Stimulated activated CD8-positive, alpha-beta memory T cell treated with anti-CD3 and anti-CD28 coated beads, Interleukin-4, amount 100 ng/mL, for 4 hours (primary cell): ENCODE data around the gene DDRGK1.
"Not testable (repeated sequence)": the region's sequence is repeated elsewhere in the genome, so short reads cannot be mapped to it uniquely, and the experiment has no call there.

Experiments used
- DNase-seq, 2 donors: peaks; one replicate each; pipeline ENCODE4 v3.0.0-alpha.2; 2020; ENCODE audit warnings: low read depth in 2 of 2, low spot score in 1 of 2

DDRGK1 gene

GRCh38 chr20:3218307-3218988, 14.0 kb upstream of the DDRGK1 start:
- DNase-seq, result peak; percentile 32 to 43

GRCh38 chr20:3215359-3215917, 11.0 kb upstream of the DDRGK1 start:
- not testable (repeated sequence) for DNase-seq

GRCh38 chr20:3213226-3213625, 8.7 kb upstream of the DDRGK1 start:
- DNase-seq, result no peak

- DNase-seq, result no peak
Observed at GRCh38 chr20:3210346-3210745, 5.9 kb upstream of the DDRGK1 start.

GRCh38 chr20:3209946-3210317, 5.5 kb upstream of the DDRGK1 start:
- DNase-seq, result no peak

- peak; percentile 15 to 35 for DNase-seq
Observed at GRCh38 chr20:3209257-3209945, 4.9 kb upstream of the DDRGK1 start, which contains the start of gene ITPA. ITPA (plus strand) TSS chr20:3209498; CDS start chr20:3209552, 54 bp downstream.

- DNase-seq, result no peak
Observed at GRCh38 chr20:3208786-3209256, 4.3 kb upstream of the DDRGK1 start.

GRCh38 chr20:3203315-3204123, 963 bp downstream of the DDRGK1 start:
- no peak for DNase-seq

GRCh38 chr20:3202965-3203314, 1.5 kb downstream of the DDRGK1 start:
- no peak for DNase-seq

- DNase-seq, result no peak
Observed at GRCh38 chr20:3199976-3200755, 4.3 kb downstream of the DDRGK1 start.

- no peak for DNase-seq
Observed at GRCh38 chr20:3199206-3199605, 5.3 kb downstream of the DDRGK1 start.

GRCh38 chr20:3195590-3196237, 8.8 kb downstream of the DDRGK1 start:
- DNase-seq, result no peak

- DNase-seq, result no peak
Observed at GRCh38 chr20:3194617-3195280, 9.7 kb downstream of the DDRGK1 start.

- DNase-seq, result no peak
Observed at GRCh38 chr20:3193806-3194616, 10.5 kb downstream of the DDRGK1 start.

GRCh38 chr20:3192226-3193015, 12.1 kb downstream of the DDRGK1 start:
- no peak for DNase-seq

GRCh38 chr20:3190681-3191111, 13.8 kb downstream of the DDRGK1 start:
- no peak for DNase-seq

- no peak for DNase-seq
Observed at GRCh38 chr20:3189561-3190131, 14.8 kb downstream of the DDRGK1 start.
